Nephron progenitor cell (in vitro differentiated cells): ENCODE measurements around the gene GMPR.

Experiments used
- DNase-seq: peaks from one replicate; pipeline ENCODE4 v3.0.0; 2021
- H3K27ac Mint-ChIP-seq: 2 replicates; pipeline ENCODE4 v1.8.0; 2021; ENCODE audit warnings: mild to moderate bottlenecking, moderate library complexity, mixed read lengths
- H3K27me3 Mint-ChIP-seq: 2 replicates; pipeline ENCODE4 v1.8.0; 2021; ENCODE audit warnings: mild to moderate bottlenecking, low read depth, mixed read lengths; ENCODE audit not compliant: poor library complexity
- H3K36me3 Mint-ChIP-seq: 2 replicates; pipeline ENCODE4 v1.8.0; 2021; ENCODE audit warnings: low read depth, mixed read lengths
- H3K4me1 Mint-ChIP-seq: 2 replicates; pipeline ENCODE4 v1.8.0; 2021; ENCODE audit warnings: mixed read lengths
- H3K4me3 Mint-ChIP-seq: 2 replicates; pipeline ENCODE4 v1.8.0; 2021; ENCODE audit warnings: mild to moderate bottlenecking, moderate library complexity, mixed read lengths
- H3K9me3 Mint-ChIP-seq: 2 replicates; pipeline ENCODE4 v1.8.0; 2021; ENCODE audit warnings: mild to moderate bottlenecking, moderate library complexity, mixed read lengths
- CTCF ChIP-seq: fragments of 200-600 bp; sonication (generic); IDR thresholded peaks from 2 replicates; pipeline ENCODE4 v1.5.0; 2021; ENCODE audit warnings: antibody characterized with exemption

GMPR gene

GRCh38 chr6:16279243-16279642, 40.9 kb downstream of the GMPR start:
- no peaks in the 10 kb centered on the region for H3K36me3 Mint-ChIP-seq
- H3K4me1 Mint-ChIP-seq = peaks cover 36% of the 10 kb centered on the region
- no peak for TF ChIP-seq CTCF
- no peaks in the 10 kb centered on the region for H3K9me3 Mint-ChIP-seq
- no peak overlapping the region for H3K4me3 Mint-ChIP-seq
- peaks cover 14% of the 10 kb centered on the region for H3K27me3 Mint-ChIP-seq
- H3K27ac Mint-ChIP-seq = no peak overlapping the region
- no peak for DNase-seq

DNA sequence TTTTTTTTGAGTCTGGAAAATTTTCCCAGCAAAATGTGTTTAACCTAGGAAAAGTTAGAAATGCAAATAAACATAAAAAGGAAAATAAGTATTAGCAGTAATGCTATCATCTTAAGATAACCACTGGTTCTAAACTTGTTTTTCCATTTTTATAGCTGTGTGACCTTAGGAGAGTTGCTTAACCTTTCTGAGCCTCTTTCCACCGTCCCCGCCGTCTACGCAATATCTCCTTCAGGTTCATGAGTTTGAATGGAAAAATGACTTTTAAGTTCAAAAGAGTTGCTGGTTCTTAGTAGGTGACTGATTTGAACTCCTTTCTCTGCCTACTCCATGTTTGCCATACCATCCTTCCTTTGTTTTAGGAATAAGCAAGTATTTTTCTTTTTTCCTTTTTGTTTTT, 44.0 kb downstream of the GMPR start:
- no peak overlapping the region for H3K4me3 Mint-ChIP-seq
- H3K36me3 Mint-ChIP-seq = no peaks in the 10 kb centered on the region
- H3K9me3 Mint-ChIP-seq = no peaks in the 10 kb centered on the region
- no peak for TF ChIP-seq CTCF
- H3K4me1 Mint-ChIP-seq = peaks cover 30% of the 10 kb centered on the region
- no peak for DNase-seq
- no peak overlapping the region for H3K27ac Mint-ChIP-seq
- H3K27me3 Mint-ChIP-seq = peaks cover 16% of the 10 kb centered on the region

DNA sequence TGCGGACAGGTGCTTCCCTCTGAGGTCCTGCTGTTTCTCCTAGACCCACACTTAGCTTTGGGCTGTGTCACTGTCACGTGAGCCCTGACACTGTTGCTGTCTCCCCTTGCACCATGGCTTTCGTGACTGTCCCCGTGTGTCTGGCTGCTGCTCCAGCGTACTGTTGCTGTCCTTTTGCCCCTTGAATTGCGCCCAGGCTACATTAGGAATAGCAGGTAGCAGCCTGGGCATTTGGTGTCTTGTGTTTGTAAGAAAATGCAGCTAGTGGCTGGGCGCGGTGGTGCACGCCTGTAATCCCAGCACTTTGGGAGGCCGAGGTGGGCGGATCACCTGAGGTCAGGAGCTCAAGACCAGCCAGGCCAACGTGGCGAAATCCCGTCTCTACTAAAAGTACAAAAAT, 46.1 kb downstream of the GMPR start:
- Mint-ChIP-seq H3K36me3 (no peaks in the 10 kb centered on the region), H3K9me3 (no peaks in the 10 kb centered on the region), H3K4me1 (peaks cover 10% of the 10 kb centered on the region), H3K27me3 (peaks cover 13% of the 10 kb centered on the region), H3K27ac (no peak overlapping the region), H3K4me3 (no peak overlapping the region)
- TF ChIP-seq CTCF = no peak
- DNase-seq = no peak

DNA sequence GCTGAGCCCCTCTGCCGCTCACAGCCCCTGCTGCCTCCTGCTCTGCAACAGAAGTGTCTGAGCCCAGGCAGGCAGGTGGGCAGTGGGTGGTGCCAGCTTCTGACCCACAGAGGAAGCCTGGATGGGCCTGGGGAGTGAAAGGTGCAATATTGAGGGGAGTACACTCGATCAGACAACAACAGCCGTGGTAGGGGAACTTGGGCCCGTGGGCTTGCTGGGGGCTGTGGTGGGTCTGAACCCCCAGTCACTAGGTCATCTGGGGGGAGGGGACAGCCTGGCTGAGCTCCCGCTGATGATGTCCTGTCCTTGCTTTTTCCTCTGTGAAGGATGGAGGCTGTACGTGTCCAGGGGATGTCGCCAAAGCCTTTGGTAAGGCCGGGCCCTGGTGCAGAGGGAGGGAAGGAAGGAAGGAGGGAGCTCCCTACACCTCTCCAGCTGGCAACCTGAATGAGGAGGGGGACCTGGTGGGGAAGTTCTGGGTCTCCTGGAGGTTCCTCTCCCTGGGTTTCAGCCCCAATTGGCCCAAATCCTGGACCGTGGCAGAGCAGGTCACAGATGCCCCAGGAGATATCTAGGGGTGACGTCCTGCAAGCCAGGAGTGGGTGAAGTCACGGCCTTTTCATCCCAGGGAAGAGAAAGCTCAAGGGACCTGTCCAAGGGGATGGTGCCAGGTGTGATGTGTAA, 47.2 kb downstream of the GMPR start:
- H3K27me3 Mint-ChIP-seq = peaks cover 10% of the 10 kb centered on the region
- H3K36me3 Mint-ChIP-seq = no peaks in the 10 kb centered on the region
- no peak for DNase-seq

GRCh38 chr6:16286151-16286522, 47.8 kb downstream of the GMPR start:
- H3K4me1 Mint-ChIP-seq = peaks cover 12% of the 10 kb centered on the region
- peaks cover 10% of the 10 kb centered on the region for H3K27me3 Mint-ChIP-seq
- no peak overlapping the region for H3K27ac Mint-ChIP-seq
- DNase-seq = peak; percentile 84
- no peak overlapping the region for H3K4me3 Mint-ChIP-seq
- H3K9me3 Mint-ChIP-seq = no peaks in the 10 kb centered on the region
- no peaks in the 10 kb centered on the region for H3K36me3 Mint-ChIP-seq
- peak; percentile 84 for TF ChIP-seq CTCF

More for the DNA sequence above, 47.2 kb downstream of the GMPR start:
- no peak for TF ChIP-seq CTCF
- peaks cover 11% of the 10 kb centered on the region for H3K4me1 Mint-ChIP-seq
- H3K4me3 Mint-ChIP-seq = no peak overlapping the region
- H3K9me3 Mint-ChIP-seq = no peaks in the 10 kb centered on the region
- no peak overlapping the region for H3K27ac Mint-ChIP-seq

- H3K4me3 Mint-ChIP-seq = no peak overlapping the region
- H3K36me3 Mint-ChIP-seq = no peaks in the 10 kb centered on the region
- DNase-seq = no peak
- H3K9me3 Mint-ChIP-seq = no peaks in the 10 kb centered on the region
- peaks cover 13% of the 10 kb centered on the region for H3K27me3 Mint-ChIP-seq
- peaks cover 12% of the 10 kb centered on the region for H3K4me1 Mint-ChIP-seq
- no peak overlapping the region for H3K27ac Mint-ChIP-seq
- no peak for TF ChIP-seq CTCF
These were observed 49.8 kb downstream of the GMPR start for GRCh38 chr6:16288163-16288562.
